ENCODE measurements around the gene ARID5B.

- TF ChIP-seq, protein P1, sequence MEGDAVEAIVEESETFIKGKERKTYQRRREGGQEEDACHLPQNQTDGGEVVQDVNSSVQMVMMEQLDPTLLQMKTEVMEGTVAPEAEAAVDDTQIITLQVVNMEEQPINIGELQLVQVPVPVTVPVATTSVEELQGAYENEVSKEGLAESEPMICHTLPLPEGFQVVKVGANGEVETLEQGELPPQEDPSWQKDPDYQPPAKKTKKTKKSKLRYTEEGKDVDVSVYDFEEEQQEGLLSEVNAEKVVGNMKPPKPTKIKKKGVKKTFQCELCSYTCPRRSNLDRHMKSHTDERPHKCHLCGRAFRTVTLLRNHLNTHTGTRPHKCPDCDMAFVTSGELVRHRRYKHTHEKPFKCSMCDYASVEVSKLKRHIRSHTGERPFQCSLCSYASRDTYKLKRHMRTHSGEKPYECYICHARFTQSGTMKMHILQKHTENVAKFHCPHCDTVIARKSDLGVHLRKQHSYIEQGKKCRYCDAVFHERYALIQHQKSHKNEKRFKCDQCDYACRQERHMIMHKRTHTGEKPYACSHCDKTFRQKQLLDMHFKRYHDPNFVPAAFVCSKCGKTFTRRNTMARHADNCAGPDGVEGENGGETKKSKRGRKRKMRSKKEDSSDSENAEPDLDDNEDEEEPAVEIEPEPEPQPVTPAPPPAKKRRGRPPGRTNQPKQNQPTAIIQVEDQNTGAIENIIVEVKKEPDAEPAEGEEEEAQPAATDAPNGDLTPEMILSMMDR (conservative IDR thresholded peaks at IDR 0.05; ENCODE audit: low read length), result no peak
- no peak for TF ChIP-seq EZH2phosphoT487 (IDR thresholded peaks at IDR 0.05; ENCODE audit: borderline replicate concordance)
These were observed 45.7 kb upstream of the ARID5B start for GRCh38 chr10:61855771-61856170.
